ENCODE results near the gene NRN1L. TPM values are rescaled to one million over a fixed set of nuclear protein-coding genes. Genes with fewer than 3 reads are reported as not detected.
"Not testable (repeated sequence)": the region's sequence is repeated elsewhere in the genome, so short reads cannot be mapped to it uniquely, and the experiment has no call there.

The NRN1L gene
- 0.66 to 0.99 TPM in 2 of 3 replicates, not detected in the other for total RNA-seq

- Mint-ChIP-seq H3K4me1 (peaks cover 6% of the 10 kb centered on the region), H3K27ac (peak within 1 kb of the TSS; percentile 70), H3K9me3 (no peaks in the 10 kb centered on the region), H3K36me3 (peaks cover 26% of the 10 kb centered on the region), H3K4me3 (no peak within 1 kb of the TSS), H3K27me3 (ENCODE audit: low read depth) (no peaks in the 10 kb centered on the region)
- peak; percentile 74 to 85 for DNase-seq (ENCODE audit: low spot score in 2 of 2, unreplicated experiment in 2 of 2)
- TF ChIP-seq, protein P1, sequence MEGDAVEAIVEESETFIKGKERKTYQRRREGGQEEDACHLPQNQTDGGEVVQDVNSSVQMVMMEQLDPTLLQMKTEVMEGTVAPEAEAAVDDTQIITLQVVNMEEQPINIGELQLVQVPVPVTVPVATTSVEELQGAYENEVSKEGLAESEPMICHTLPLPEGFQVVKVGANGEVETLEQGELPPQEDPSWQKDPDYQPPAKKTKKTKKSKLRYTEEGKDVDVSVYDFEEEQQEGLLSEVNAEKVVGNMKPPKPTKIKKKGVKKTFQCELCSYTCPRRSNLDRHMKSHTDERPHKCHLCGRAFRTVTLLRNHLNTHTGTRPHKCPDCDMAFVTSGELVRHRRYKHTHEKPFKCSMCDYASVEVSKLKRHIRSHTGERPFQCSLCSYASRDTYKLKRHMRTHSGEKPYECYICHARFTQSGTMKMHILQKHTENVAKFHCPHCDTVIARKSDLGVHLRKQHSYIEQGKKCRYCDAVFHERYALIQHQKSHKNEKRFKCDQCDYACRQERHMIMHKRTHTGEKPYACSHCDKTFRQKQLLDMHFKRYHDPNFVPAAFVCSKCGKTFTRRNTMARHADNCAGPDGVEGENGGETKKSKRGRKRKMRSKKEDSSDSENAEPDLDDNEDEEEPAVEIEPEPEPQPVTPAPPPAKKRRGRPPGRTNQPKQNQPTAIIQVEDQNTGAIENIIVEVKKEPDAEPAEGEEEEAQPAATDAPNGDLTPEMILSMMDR (IDR thresholded peaks at IDR 0.05; ENCODE audit: unreplicated experiment) = no peak
Measured at GRCh38 chr16:67884684-67885083, at the start of gene NRN1L. Gene NRN1L, plus strand, starts transcription at chr16:67884885. Its CDS starts 19 bp downstream, at chr16:67884904.

- H3K9me3 Mint-ChIP-seq; DNase-seq (ENCODE audit: low spot score in 2 of 2, unreplicated experiment in 2 of 2); H3K4me3 Mint-ChIP-seq: not testable (repeated sequence)
Measured at GRCh38 chr16:67837190-67837589, 47.5 kb upstream of the NRN1L start.

DNA sequence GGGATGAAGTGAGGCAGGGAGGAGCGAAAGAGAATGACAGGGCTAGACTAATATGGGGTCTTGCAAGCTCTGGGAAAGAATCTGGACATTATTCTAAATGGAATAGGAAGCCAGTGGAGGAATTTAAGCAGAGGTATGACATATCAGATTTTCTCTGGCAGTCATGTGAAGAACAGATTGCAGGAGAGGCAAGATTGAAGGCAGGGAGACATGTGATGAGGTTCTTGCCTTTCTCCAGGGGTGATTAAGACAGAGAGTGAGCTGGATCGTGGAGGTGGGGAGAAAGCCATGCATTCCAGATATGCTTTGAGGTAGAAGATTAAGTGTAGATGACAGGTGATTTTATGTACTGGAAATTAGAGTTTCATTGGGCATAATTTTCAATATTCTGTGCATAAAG is 46.9 kb upstream of the NRN1L start:
- H3K9me3 Mint-ChIP-seq = no peaks in the 10 kb centered on the region
- no peaks in the 10 kb centered on the region for H3K36me3 Mint-ChIP-seq
- H3K4me3 Mint-ChIP-seq = no peak overlapping the region
- H3K27ac Mint-ChIP-seq = no peak overlapping the region
- no peak for DNase-seq (ENCODE audit: low spot score in 2 of 2, unreplicated experiment in 2 of 2)
- TF ChIP-seq, protein P1 (IDR thresholded peaks at IDR 0.05; ENCODE audit: unreplicated experiment) = no peak
- no peaks in the 10 kb centered on the region for H3K27me3 Mint-ChIP-seq (ENCODE audit: low read depth)
- peaks cover 14% of the 10 kb centered on the region for H3K4me1 Mint-ChIP-seq

More at GRCh38 chr16:67837190-67837589, 47.5 kb upstream of the NRN1L start:
- H3K4me1 Mint-ChIP-seq = peaks cover 17% of the 10 kb centered on the region
- H3K27ac Mint-ChIP-seq; H3K36me3 Mint-ChIP-seq; H3K27me3 Mint-ChIP-seq (ENCODE audit: low read depth): not testable (repeated sequence)

DNA sequence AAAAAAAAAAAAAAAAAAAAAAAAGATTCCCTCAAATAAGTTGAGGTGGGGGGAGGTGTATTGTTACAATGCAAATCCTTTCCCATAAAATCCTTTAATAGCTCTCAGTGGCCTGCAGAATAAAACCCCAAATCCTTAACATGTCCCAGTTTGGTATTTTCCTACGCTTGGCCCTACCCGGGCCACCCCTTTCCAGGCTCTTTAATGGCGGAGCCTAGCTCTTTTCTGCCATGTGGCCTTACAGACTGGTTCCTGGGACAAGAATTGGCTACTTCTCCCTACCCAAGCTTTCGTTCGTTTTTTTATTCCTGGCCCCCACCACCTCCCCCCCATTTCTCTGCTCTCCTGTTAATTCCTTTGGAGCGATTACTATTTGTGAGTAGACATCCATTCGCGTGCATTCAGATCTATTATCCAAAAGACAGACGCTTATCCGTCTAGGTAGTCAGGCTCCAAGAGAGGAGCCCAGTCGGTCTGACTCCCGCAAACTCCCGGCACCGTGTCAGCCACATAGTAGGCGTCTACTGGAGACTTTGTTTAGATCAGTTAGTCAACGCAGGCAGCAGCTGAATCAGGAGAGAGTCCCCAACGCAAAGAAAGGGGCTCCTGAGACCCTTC is 43.4 kb upstream of the NRN1L start:
- peak overlapping the region; percentile 94 for H3K4me3 Mint-ChIP-seq
- no peak for DNase-seq (ENCODE audit: low spot score in 2 of 2, unreplicated experiment in 2 of 2)
- peaks cover 44% of the 10 kb centered on the region for H3K4me1 Mint-ChIP-seq
- TF ChIP-seq, protein P1 (IDR thresholded peaks at IDR 0.05; ENCODE audit: unreplicated experiment) = no peak
- no peaks in the 10 kb centered on the region for H3K36me3 Mint-ChIP-seq
- no peaks in the 10 kb centered on the region for H3K9me3 Mint-ChIP-seq
- no peaks in the 10 kb centered on the region for H3K27me3 Mint-ChIP-seq (ENCODE audit: low read depth)
- H3K27ac Mint-ChIP-seq = peak overlapping the region; percentile 93

- peak; percentile 90 to 97 for DNase-seq (ENCODE audit: low spot score in 2 of 2, unreplicated experiment in 2 of 2)
- no peaks in the 10 kb centered on the region for H3K27me3 Mint-ChIP-seq (ENCODE audit: low read depth)
- peak within 1 kb of the TSS; percentile 96 for H3K4me3 Mint-ChIP-seq
- H3K36me3 Mint-ChIP-seq = no peaks in the 10 kb centered on the region
- peak within 1 kb of the TSS; percentile 95 for H3K27ac Mint-ChIP-seq
- H3K9me3 Mint-ChIP-seq = no peaks in the 10 kb centered on the region
- TF ChIP-seq, protein P1 (IDR thresholded peaks at IDR 0.05; ENCODE audit: unreplicated experiment) = peak; percentile 83
- peaks cover 44% of the 10 kb centered on the region for H3K4me1 Mint-ChIP-seq
Measured at GRCh38 chr16:67841816-67842508, 42.7 kb upstream of the NRN1L start, which contains the start of gene THAP11. Gene THAP11, plus strand, starts transcription at chr16:67842320. Its CDS starts 235 bp downstream, at chr16:67842555.

All from mesothelial cell of epicardium (in vitro differentiated cells).